ENCODE measurements around the gene ARFGAP1. TPM values are rescaled to one million over a fixed set of nuclear protein-coding genes. Genes with fewer than 3 reads are reported as not detected.

Gene ARFGAP1
- total and polyA plus RNA-seq, 2 of the 8 experiments (the other 6 are each of a cell fraction or from before 2014, with no cell fraction given), result 93.7 to 100 TPM

DNA sequence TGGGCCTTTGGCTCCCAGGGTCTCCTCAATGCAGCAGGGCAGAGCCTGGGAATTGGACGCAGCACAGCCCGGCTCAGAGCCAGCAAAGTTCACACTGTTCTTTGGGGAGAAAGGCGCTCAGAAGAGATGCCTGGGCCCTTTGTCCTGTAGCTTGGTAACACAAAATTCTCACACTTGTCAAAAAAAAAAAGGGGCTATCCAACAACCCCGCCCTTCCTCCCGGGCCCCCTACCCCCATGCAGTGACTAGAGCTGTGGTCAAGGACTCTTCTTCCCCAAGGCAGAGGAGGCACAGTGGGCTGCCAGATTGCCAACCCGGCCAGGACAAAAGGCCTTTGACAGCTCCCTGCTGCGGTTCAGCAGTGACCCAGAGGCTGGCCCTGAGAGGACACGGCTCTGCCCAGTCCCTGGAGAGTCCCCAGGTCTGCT is 20.3 kb upstream of the ARFGAP1 start (continued):
- TF ChIP-seq, protein P1, sequence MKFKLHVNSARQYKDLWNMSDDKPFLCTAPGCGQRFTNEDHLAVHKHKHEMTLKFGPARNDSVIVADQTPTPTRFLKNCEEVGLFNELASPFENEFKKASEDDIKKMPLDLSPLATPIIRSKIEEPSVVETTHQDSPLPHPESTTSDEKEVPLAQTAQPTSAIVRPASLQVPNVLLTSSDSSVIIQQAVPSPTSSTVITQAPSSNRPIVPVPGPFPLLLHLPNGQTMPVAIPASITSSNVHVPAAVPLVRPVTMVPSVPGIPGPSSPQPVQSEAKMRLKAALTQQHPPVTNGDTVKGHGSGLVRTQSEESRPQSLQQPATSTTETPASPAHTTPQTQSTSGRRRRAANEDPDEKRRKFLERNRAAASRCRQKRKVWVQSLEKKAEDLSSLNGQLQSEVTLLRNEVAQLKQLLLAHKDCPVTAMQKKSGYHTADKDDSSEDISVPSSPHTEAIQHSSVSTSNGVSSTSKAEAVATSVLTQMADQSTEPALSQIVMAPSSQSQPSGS (IDR thresholded peaks at IDR 0.05; ENCODE audit: low read length), result no peak
